Stimulated activated naive CD8-positive, alpha-beta T cell treated with anti-CD3 and anti-CD28 coated beads, Interleukin-15, Interleukin-2, amounts not matched to agents 100 U/mL and 50 U/mL, for 24 hours (primary cell): Measurements from ENCODE around the gene SLC24A3.

Experiments
- ATAC-seq: fragments of 150-1000 bp; cut with Tn5 transposase; one replicate; pipeline ENCODE4 v1.10.0; 2021
- DNase-seq: peaks from one replicate; pipeline ENCODE4 v3.0.0; 2021

Gene SLC24A3

GRCh38 chr20:19714579-19714840, 502.1 kb downstream of the SLC24A3 start:
- ATAC-seq: no peak
- no peak for DNase-seq

GRCh38 chr20:19715986-19716385, 503.5 kb downstream of the SLC24A3 start:
- DNase-seq: no peak
- ATAC-seq: no peak

GRCh38 chr20:19718880-19719279, 506.4 kb downstream of the SLC24A3 start:
- DNase-seq (no peak), ATAC-seq (no peak)

DNA sequence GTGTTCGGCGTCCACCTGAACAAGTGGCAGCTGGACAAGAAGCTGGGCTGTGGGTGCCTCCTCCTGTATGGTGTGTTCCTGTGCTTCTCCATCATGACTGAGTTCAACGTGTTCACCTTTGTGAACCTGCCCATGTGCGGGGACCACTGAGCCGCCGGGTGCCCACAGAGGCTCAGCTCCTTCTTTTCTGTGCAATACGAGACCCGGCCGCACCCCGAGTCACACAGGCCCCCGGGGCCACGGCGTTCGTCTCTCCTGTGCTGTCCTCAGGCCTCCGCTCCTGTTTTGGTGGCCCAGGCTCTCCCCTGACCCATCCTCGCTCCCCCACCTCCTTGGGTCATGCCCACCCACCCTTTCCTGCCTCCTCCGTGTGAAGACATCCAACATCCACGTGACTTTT, 508.5 kb downstream of the SLC24A3 start:
- ATAC-seq (peak; percentile 32), DNase-seq (no peak)

DNA sequence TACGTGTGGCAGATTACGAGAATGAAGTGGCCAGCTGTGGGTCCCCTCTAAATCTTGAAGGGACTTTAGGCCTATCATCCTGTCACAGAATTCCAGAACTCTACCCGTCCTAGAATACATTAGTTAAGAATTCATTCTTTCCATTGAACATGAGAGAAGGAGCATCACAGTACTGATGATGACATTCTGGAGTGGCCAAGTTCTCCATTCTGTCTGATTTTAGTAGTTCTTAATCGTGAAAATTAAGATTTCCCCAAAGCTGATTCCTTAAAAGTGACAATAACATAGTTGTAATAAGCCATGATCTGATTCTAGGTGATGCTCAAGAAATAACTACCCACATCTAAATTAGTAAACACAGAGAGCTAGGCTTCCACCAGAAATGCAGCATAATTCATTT, 510.6 kb downstream of the SLC24A3 start:
- no peak for ATAC-seq
- DNase-seq: no peak

DNA sequence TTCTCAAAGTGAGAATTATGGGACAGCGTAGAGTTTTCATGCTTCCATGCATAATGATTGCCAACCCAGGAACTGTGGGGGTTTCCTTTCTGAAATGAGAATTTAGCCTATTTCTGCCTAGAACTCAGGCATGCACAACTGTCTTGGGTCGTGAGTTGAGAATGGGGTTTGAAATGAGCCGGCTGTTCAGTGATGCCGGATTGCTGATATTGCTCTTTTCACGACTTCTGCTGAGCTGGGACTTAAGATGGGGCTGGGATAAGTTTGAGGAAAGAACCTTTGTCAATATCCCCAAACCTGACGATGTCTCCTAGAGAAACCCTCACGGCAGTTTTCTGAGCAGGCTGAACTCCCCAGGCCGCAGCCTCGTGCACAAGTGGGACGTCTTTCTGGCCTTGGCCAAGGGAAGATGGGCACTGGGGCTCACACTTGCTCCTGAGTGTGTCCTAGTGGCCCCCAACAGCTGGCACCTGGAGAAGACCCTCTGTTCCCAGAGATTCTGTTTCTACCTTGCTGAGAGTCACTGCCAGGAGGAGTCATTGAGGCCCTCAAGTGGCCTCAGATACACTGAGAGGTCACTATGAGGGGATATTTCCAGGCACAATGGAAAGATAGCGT, 511.5 kb downstream of the SLC24A3 start:
- DNase-seq (no peak), ATAC-seq (no peak)

GRCh38 chr20:19725373-19725772, 512.9 kb downstream of the SLC24A3 start:
- DNase-seq (no peak), ATAC-seq (no peak)

GRCh38 chr20:19725814-19726525, 513.5 kb downstream of the SLC24A3 start:
- no peak for ATAC-seq
- DNase-seq: no peak

DNA sequence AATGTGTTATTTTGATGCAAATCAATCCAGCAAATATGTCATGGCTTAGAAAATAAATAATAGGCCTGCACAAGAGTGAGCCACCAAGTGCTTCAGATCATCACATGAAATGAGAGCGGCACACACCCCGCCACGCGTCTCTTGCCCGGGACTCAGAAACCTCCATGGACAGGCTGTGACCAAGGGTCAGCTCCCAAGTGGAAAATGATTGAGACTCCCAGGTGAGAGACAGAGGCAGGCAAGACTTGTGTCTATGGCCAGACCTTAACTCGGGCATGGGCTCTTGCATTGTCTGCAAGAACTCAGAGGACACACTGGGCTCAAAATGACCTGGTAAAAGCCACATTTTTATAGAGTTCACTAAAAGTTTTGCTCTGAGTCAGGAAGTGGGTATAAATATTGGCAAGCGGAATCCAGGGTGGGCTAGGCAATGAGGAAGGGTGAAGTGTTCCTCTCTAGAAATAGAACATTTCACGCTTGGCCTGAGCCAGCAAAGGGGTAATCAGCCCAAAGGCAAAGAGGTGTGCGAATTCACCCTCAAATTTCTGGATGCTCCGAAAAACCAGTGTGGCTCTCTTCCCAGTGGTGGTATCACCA, 514.9 kb downstream of the SLC24A3 start:
- ATAC-seq: no peak
- no peak for DNase-seq

- DNase-seq: no peak
- ATAC-seq: no peak
Measured at GRCh38 chr20:19729672-19730071, 517.2 kb downstream of the SLC24A3 start.

DNA sequence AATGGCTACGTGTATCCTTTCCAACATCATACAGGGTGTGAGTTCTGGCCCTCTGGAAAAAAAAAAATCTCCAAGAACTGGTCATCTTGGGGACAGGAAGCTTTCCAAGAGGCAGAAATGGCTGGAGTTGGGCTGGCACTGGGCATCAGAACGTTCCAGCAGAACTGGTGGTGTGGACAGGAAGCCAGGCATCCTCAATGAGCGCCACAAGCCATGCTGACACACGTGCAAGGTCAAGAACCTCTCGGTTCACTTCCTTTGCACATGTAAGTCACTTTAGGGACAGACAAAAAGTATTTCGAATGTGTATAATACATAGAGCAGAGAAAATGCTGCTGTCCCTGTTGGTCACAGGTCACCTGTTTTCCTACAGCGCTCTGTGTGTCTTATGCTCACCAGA, 518.3 kb downstream of the SLC24A3 start:
- DNase-seq: no peak
- ATAC-seq: no peak

DNA sequence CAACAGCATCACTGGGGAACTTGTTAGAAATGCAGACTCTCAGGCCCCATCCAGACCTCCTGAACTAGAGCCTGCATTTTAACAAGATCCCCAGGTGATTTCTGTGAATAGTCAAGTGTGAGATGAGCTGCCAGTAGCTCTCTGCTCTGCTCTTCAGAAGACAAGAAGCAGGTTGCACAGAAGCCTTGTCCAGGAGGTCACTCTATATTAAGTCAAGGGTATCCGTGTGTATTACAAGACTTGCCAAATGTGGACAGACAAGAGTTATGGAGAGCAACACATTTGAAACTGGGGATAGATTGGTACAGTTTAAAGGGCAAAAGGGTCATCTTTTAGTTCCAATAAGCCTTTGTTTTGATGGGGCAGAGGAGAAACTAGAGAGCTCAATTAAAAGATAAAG, 522.4 kb downstream of the SLC24A3 start:
- no peak for ATAC-seq
- no peak for DNase-seq

DNA sequence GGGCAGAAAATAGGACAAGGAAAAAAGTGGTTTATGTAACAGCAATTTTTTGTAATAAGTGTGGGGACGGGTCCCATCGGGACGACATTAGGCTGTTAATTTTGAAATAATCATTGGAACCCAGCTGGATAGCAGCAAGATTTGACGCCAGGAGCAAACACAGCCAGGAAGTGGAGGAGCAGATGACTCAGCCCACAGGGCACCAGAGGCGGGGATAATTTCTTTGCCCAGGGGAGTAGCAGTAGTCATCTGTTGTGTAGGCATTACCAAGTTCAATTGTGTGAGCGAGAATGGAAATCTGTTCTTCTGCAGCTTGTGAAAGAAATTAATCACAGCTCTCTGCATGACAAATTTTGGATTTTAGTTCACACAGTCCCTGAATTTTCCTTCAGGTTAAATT, 523.0 kb downstream of the SLC24A3 start:
- DNase-seq: peak; percentile 14
- ATAC-seq: peak; percentile 65

DNA sequence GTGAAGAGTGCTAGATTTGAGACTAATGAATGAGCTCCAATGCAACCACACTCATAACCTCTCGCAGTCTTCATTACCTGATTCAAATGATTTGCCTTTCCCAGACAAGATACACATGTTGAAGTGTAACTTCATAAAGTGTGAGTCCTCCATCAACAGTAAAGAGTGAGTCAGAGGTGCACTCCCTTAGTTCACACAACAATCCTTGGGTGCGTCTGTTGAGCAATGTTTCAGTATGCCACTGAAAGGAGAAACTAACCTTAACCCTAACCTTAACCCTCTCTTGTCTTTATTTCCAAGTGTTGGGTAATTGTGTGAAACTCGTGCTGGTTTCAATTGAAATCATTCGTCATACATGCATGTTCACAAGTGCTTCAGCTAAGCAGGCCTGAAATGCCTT, 524.6 kb downstream of the SLC24A3 start:
- ATAC-seq: peak; percentile 76
- no peak for DNase-seq

DNA sequence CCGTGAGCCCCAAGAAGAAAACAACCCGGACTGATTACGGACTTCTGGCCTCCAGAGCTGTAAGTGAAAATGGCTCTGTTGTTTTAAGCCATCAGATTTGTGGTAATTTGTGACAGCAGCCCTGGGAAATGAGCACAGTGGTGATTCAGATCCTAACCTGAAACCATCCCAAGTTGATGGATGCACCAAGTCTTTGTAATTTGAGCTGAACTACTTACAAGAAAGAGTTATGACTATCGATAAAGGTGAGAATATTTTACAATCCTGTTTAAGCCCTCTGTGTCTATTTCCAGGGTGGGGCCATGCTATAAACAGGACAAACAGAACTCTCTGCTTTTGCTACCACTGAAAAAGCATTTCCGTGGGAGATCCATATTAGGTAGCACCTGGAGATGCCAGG, 526.5 kb downstream of the SLC24A3 start:
- ATAC-seq: no peak
- DNase-seq: no peak

DNA sequence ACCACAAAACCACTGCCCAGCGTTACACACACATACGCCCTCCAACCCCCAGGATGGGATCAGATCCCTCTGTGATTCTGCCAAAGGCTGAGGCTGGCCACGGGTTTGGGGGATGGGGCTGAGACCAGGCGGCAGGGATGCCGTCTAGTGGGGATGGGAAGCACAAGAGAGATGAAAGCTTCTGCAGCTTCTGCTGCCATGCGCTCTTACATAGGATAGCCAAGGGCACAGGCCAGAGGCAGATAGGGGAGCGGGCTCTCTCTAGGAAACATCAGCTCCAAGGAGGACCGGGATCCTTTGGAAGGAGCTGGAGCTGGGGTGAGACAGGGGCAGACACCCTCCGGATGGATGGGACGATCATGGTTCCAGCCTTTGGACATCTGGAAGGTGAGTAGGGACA, 526.9 kb downstream of the SLC24A3 start:
- no peak for DNase-seq
- no peak for ATAC-seq

DNA sequence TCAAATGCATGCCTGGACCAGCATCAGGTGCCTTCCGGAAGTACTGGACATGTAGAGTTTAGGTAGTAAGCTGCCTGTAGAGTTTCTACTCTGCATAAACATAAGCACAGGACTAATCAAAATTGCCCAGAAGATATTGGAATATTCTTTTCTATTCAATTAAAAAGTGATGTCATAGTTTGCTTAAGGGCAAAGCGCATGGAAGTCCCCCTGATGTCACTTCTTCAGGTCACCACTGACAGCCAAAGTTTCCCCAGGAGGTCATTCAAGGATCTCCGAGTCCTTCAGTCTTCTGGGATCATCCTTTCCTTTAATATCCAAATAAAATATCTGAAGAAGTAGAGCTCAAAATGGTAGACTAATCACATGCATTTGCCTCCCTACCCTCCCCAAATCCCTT, 528.1 kb downstream of the SLC24A3 start:
- ATAC-seq: no peak
- DNase-seq: no peak

GRCh38 chr20:19741924-19742323, 529.5 kb downstream of the SLC24A3 start:
- ATAC-seq: no peak
- no peak for DNase-seq

DNA sequence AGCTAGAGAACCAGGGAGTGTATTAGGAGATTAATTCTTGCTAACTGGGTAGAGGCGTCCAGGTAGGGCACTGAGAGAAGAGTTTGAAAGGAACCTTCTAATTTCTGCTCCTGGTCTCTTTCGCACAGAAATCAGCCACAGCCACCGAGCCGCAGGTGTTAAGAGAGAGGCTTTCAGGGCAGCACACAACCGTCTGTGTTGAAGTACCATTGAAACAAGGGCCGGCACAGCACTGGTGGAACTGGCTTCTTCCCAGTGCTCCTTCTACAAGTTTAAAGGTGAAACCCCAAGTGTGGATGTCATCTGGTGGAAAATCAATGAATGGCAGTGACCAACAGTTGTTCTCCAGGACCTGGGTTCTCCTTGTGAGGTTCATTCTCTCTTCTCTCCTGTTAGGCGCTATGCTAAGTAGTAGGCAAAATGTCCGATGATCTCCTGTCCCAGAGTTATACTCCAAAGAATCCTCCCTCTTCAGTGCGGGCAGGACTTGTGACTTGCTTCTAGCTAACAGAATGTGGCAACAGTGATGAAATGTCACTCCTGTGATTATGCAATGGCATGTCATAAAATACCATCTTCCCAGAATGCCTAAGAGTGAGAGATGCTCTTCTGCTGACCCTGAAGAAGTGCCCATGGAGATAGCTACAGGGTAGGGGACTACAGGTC, 530.7 kb downstream of the SLC24A3 start:
- DNase-seq (no peak), ATAC-seq (no peak)

DNA sequence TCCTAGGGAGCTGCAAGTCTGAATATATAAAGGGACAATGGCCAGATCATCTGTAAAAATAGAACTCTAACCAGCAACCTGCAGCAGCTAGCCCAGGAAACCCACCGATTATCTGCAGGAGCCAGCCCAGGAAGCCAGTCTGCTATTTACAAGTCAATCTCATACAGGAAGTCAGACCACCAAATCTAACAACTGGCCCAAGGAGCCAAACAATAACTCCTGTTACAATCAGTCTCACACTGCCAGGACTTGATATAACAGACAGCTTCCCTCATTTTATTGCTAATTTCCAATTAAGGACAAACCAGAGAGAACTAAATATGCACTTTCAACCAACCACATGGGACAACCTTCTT, 531.2 kb downstream of the SLC24A3 start:
- ATAC-seq: no peak
- DNase-seq: no peak

DNA sequence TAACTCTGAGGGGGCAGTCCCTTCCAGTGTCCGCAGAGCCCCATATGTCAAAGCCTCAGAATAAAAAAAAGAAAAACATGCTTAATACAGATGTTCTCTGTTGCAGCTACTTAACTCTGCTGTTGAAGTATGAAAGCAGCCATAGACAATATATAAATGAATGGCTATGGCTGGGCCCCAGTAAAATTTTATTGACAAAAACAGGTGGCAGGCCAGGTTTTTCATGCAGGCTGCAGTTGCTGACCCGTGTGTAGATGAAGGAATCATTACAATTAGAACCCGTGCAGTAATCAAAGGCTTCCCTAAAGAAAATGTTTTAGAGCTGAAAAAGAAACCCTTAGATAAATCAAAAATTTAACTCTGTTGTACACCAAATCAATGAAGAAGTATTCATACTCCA, 532.7 kb downstream of the SLC24A3 start:
- no peak for ATAC-seq
- no peak for DNase-seq

DNA sequence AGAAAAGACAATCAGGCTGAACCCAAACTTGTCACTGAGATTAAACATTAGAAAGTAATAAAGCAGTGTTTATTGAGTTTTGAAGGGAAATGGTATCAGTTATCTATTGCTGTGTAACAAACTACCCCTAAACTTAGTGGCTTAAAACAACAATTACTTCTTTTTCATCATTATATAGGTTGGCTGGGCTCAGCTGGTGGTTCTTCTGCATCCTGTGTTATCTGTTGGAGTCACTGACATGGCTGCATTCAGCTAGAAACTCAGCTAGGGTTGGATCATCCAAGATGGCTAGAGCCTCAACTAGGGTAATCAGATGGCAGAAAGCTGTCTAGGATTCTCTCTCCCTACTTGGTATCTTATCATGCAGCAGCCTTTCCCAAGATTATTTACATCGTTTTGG, 533.1 kb downstream of the SLC24A3 start:
- no peak for DNase-seq
- ATAC-seq: no peak

- ATAC-seq (no peak), DNase-seq (no peak)
Measured at GRCh38 chr20:19746396-19746795, 534.0 kb downstream of the SLC24A3 start.

- ATAC-seq (no peak), DNase-seq (no peak)
Measured at GRCh38 chr20:19747903-19748302, 535.5 kb downstream of the SLC24A3 start.
